Panc1 (cell line): ENCODE results near the gene PIK3CD. TPM values are rescaled to one million over a fixed set of nuclear protein-coding genes. Genes with fewer than 3 reads are reported as not detected.

ENCODE experiments used
- ATAC-seq: fragments of 200-7000 bp; cut with Tn5 transposase; 2 replicates; pipeline ENCODE4 v1.9.1; 2020; ENCODE audit warnings: mild to moderate bottlenecking, moderate library complexity
- BruUV-seq: library from RNA; stranded (reverse); fragments of 400-500 nt; replicated peaks from 2 replicates; lab custom pipeline; 2021; lab: Mats Ljungman, UMichigan
- CTCF ChIA-PET: fragments of 300-600 bp; sonication (Branson Sonifier 250); formaldehyde crosslinking; loops from one replicate; lab custom pipeline; 2022; ENCODE audit warnings: antibody characterized with exemption; lab: Charles Lee
- POLR2A ChIA-PET: fragments of 300-600 bp; sonication (Branson Sonifier 250); formaldehyde crosslinking; loops from one replicate; lab custom pipeline; 2022; ENCODE audit warnings: antibody characterized with exemption; lab: Charles Lee
- DNase-seq: peaks from one replicate; pipeline ENCODE4 v3.0.0-alpha.2; 2010; ENCODE audit warnings: low read depth, low spot score
- H3K27ac ChIP-seq: 2 replicates; pipeline ENCODE4 v1.5.1; 2011; ENCODE audit warnings: mild to moderate bottlenecking, low read length, inconsistent platforms
- H3K27me3 ChIP-seq: fragments of 200-500 bp; sonication (Bioruptor generic); 2 replicates; pipeline ENCODE4 v1.6.0; 2014; ENCODE audit warnings: low read length, inconsistent platforms; ENCODE audit not compliant: control insufficient read depth, insufficient read depth
- H3K36me3 ChIP-seq: fragments of 200-500 bp; sonication (Bioruptor generic); 2 replicates; pipeline ENCODE4 v1.5.1; 2014; ENCODE audit warnings: inconsistent platforms, mild to moderate bottlenecking, low read length, moderate library complexity; ENCODE audit not compliant: control insufficient read depth, insufficient read depth
- H3K4me1 ChIP-seq: 2 replicates; pipeline ENCODE4 v1.5.1; 2011; ENCODE audit warnings: inconsistent platforms, mild to moderate bottlenecking, low read length, moderate library complexity; ENCODE audit not compliant: control insufficient read depth, insufficient read depth
- H3K4me3 ChIP-seq, 2 experiments: 2 replicates each; pipeline ENCODE4 v1.5.1; 2011 to 2012; ENCODE audit warnings: low read depth in 2 of 2, low read length in 2 of 2, mild to moderate bottlenecking in 2 of 2, inconsistent platforms in 1 of 2, moderate library complexity in 1 of 2
- H3K9me3 ChIP-seq: fragments of 200-500 bp; sonication (Bioruptor generic); 2 replicates; pipeline ENCODE4 v1.5.1; 2014; ENCODE audit warnings: low read depth, mild to moderate bottlenecking, inconsistent platforms, low read length, moderate library complexity; ENCODE audit not compliant: control insufficient read depth, insufficient read depth
- CTCF ChIP-seq: fragments of 450-650 bp; IDR thresholded peaks from 2 replicates; pipeline ENCODE4 v1.5.1; 2017; ENCODE audit warnings: mild to moderate bottlenecking
- POLR2AphosphoS5 ChIP-seq: IDR thresholded peaks from 2 replicates; pipeline ENCODE4 v1.6.1; 2012; ENCODE audit warnings: mild to moderate bottlenecking, low read depth, low read length, moderate library complexity
- REST ChIP-seq, 2 experiments: IDR thresholded peaks; 2 replicates each; pipeline ENCODE4 v1.6.1; 2011 to 2012; ENCODE audit warnings: low read depth in 2 of 2, control low read depth in 1 of 2, low read length in 1 of 2, mild to moderate bottlenecking in 1 of 2, moderate library complexity in 1 of 2; ENCODE audit not compliant: insufficient read depth in 1 of 2
- SIN3A ChIP-seq: IDR thresholded peaks from 2 replicates; pipeline ENCODE4 v1.6.1; 2012; ENCODE audit warnings: low read depth, mild to moderate bottlenecking, low read length, moderate library complexity, borderline replicate concordance; ENCODE audit not compliant: insufficient read depth
- TCF7L2 ChIP-seq: IDR thresholded peaks from 2 replicates; pipeline ENCODE4 v1.6.1; 2011; ENCODE audit warnings: mild to moderate bottlenecking, low read depth, low read length, inconsistent platforms
- in situ Hi-C: cut with HindIII; loops from 2 replicates; pipeline ENCODE4 v1.10.0; 2016; ENCODE audit warnings: low sequenced_read_pairs, low pct_unique_long_range_greater_than_20kb
- intact Hi-C: fragments of 100-400 bp; cut with micrococcal nuclease; formaldehyde crosslinking; loops from one replicate; pipeline ENCODE4 v1.10.0; 2022; ENCODE audit not compliant: unreplicated experiment
- total RNA-seq: library from RNA; stranded (reverse); gene quantifications from one replicate; pipeline ENCODE4 v1.2.1, GENCODE V29; 2021; ENCODE audit not compliant: unreplicated experiment

PIK3CD gene
- total RNA-seq, 1 experiment from 2014 or later, result 12.5 TPM

GRCh38 chr1:9653491-9654050, 2.0 kb downstream of the PIK3CD start:
- ChIA-PET POLR2A (no interaction called here), CTCF (no interaction called here)
- intact Hi-C loops (no loop called here), in situ Hi-C loops (no loop called here)
- H3K36me3 ChIP-seq, result no peaks in the 10 kb centered on the region
- H3K4me1 ChIP-seq, result no peaks in the 10 kb centered on the region
- no peaks in the 10 kb centered on the region for H3K27me3 ChIP-seq
- DNase-seq (no peak), ATAC-seq (no peak)
- no peak for TF ChIP-seq REST (IDR thresholded peaks at IDR 0.05; ENCODE audit: insufficient read depth in 1 of 2, low read depth in 2 of 2, low read length in 1 of 2)
- no peak for TF ChIP-seq SIN3A
- no peak for TF ChIP-seq POLR2AphosphoS5
- TF ChIP-seq TCF7L2, result no peak
- TF ChIP-seq CTCF, result no peak
- H3K4me3 ChIP-seq, result no peak overlapping the region
- H3K27ac ChIP-seq, result no peak overlapping the region
- H3K9me3 ChIP-seq, result no peaks in the 10 kb centered on the region
- BruUV-seq, result no TSS peak

GRCh38 chr1:9654051-9654833, 2.7 kb downstream of the PIK3CD start:
- BruUV-seq, result no TSS peak
- Histone ChIP-seq H3K4me3 (no peak overlapping the region), H3K27me3 (no peaks in the 10 kb centered on the region), H3K27ac (no peak overlapping the region), H3K9me3 (no peaks in the 10 kb centered on the region), H3K4me1 (no peaks in the 10 kb centered on the region), H3K36me3 (no peaks in the 10 kb centered on the region)
- DNase-seq (no peak), ATAC-seq (no peak)
- TF ChIP-seq REST (IDR thresholded peaks at IDR 0.05; ENCODE audit: insufficient read depth in 1 of 2, low read depth in 2 of 2, low read length in 1 of 2), result no peak
- no peak for TF ChIP-seq TCF7L2
- TF ChIP-seq CTCF, result no peak
- no peak for TF ChIP-seq POLR2AphosphoS5
- CTCF ChIA-PET, result interaction anchor here (0.6 kb wide), 1 partner anchor 28 kb away, joined by 5 read pairs; no protein-coding TSS in a partner anchor
- intact Hi-C loops (no loop called here), in situ Hi-C loops (no loop called here)
- POLR2A ChIA-PET, result interaction anchor here (0.6 kb wide), 1 partner anchor 64 kb away, joined by 4 read pairs; no protein-coding TSS in a partner anchor
